HG03469 (cell line): ENCODE measurements around the gene R3HDM2.
"Not testable (repeated sequence)": the region's sequence is repeated elsewhere in the genome, so short reads cannot be mapped to it uniquely, and the experiment has no call there.

ENCODE experiments used
- ATAC-seq: cut with Tn5 transposase; IDR thresholded peaks from one replicate; pipeline ENCODE4 v1.9.1; 2021; ENCODE audit warnings: mild to moderate bottlenecking, moderate library complexity, moderate number of reproducible peaks; ENCODE audit not compliant: unreplicated experiment

Gene R3HDM2

DNA sequence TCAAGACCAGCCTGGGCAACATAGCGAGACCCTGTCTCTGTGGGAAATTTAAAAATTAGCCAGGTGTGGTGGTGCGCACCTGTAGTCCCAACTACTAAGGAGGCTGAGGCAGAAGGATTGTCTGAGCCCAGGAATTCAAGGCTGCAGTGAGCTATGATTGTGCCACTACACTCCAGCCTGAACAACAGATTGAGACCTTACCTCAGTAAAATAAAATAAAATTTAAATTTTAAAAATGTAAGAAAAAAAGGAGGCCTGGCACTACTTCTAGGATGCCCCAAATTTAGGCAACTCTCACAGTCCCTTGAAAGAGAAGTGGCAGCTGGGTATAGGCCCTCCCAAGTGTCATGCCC is 23.3 kb upstream of the R3HDM2 start:
- ATAC-seq: no peak

DNA sequence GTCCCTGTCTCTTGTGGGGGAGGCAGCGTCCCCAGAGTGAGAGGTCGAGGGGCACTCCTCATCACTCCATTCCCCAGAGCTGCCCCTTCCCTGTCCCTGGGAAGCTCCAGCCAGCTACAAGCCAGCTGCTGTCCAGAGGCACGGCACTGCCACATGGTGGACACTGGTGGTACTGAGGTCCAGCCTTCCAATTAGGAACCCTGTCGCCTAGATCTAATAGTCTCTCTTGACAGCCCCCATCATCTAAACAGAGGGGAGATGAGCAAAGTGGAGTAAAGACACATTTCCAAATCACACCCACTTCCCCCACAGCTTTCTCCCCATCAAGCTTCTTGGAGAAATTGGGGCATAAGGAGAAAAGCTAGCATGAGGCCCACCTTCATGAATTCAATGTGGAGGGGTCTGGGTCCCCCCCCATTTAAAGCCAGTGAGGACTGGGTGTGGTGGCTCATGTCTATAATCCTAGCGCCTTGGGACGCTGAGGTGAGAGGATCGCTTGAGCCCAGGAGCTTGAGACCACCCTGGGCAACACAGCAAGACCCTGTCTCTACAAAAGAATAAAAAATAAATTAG is 22.2 kb upstream of the R3HDM2 start:
- ATAC-seq: peak; percentile 59

DNA sequence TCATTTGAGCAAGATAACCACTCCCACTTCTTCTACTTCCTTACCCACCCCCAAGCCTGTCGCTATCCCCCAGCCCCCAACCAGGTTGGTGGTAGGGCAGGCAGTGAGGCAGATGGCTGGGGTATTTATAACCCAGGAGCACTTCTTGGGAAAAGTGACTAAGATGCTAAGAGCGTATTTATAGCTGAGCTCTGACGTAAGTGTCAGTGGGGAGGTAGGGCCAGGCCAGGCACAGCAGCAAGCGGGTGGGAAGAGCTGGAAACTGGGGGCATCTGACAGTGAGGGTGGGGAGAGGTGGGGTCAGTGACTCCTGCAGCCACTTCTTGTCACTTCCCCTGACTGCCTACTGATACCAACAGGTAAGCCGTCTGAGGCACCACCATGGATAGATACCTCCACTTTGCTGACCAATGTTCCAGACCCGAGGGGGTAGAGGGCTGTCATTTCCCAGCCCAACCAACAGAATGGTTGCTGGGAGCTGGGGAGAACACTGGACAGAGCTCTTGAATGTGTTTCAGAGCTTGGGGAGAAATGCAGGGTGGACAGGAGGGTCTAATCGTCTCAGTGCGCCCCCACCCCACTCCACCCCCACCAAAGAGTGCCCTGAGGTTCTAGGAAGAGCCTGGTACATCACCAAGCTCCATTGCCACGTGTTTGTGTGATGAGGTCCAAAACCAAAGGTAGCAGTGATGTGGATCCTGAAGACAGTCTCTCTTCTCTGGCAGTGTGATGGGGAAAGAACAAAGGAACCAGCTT is 21.5 kb upstream of the R3HDM2 start:
- no peak for ATAC-seq

DNA sequence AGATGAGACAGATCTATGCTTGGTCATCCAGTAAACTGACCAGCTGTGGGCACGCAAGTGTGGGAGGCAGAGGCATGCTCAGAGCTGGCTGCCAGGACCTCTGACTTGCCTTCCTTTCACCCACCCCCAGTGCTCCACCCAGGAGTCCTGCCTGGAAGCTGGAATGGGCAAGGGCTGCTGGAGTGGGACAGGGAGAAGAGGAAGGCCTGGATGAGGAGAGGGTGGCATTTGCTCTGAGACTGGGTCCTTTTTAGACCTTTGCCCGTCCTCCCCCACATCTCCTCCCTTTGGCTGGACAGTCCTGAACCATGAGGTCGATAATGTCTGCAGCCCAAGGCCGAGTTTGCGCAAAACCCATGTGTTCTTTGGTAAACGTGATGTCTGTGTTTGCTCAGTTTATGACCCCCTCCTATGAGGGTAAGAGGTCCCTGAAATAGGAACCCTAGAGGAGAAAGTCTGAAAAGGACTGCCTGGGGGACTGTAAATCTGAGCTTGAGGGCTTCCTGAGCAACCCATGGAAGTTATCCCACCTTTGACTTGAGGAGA is 20.5 kb upstream of the R3HDM2 start:
- ATAC-seq: no peak

DNA sequence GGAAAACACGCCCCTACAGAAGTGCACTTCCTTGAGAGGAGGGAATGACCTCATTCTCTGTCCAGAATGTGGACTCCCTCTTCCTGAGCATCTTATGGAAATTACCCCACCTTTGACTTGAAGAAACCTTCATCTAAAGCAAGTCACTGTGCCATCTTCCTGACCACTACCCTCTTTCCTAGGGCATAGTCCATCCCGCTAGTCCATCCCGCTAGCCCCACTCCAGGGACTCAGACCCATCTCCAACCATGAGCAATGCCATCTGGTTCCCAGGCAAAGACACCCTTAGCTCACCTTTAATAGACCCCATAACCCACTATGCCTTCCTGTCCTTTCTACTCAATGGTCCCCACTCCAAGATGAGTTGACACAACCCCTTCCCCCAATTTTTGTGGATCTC is 19.2 kb upstream of the R3HDM2 start:
- no peak for ATAC-seq

DNA sequence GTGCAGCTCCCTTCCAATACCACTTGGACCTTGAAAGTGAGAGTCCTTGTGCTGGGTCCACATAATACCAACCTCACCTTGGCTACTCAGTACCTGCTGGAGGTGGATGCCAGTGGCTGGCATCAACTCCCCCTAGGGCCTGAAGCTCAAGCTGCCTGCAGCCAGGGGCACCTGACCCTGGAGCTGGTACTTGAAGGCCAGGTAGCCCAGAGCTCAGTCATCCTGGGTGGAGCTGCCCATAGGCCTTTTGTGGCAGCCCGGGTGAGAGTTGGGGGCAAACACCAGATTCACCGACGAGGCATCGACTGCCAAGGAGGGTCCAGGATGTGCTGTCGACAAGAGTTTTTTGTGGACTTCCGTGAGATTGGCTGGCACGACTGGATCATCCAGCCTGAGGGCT is 18.5 kb upstream of the R3HDM2 start:
- ATAC-seq: no peak

DNA sequence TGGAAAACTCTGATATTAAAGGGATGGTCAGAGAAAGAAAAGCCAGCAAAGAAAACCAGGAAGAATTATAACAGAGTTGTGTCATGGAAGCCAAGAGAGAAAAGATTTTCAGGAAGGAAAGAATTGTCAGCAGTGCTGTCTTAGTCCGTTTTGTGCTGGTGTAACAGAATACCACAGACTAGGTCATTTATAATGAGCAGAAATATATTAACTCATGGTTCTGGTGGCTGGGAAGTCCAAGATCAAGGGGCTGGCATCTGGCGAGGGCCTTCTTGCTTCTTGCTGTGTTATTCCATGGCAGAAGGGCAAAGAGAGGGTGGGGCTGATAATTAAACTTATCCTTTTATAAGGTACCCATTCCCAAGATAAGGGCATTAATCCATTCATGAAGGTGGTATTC is 17.8 kb upstream of the R3HDM2 start:
- no peak for ATAC-seq

DNA sequence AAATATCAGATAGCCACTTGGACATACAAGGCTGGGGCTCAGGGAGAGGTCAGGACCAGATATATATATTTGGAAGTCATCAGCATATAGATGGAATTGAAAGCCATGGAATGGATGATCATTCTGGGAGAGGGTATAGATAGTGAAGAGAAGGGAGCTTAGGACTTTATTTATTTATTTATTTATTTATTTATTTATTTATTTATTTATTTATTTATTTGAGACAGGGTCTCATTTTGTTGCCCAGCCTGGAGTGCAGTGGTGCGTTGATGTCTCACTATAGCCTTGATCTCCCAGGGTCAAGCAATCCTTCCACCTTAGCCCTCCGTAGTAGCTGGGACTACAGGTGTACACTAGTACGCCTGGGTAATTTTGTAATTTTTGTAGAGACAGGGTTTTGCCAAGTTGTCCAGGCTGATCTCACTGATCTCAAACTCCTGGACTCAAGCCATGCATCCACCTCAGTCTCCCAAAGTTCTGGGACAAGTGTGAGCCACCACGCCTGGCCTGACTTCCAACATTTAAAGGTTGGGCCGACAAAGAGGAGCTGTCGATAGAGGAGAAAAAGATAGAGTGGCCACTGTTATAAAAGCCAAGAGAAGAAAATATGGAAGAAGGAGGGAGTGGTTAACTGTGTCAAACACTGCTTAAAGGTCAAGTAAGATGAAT is 15.6 kb upstream of the R3HDM2 start:
- no peak for ATAC-seq

DNA sequence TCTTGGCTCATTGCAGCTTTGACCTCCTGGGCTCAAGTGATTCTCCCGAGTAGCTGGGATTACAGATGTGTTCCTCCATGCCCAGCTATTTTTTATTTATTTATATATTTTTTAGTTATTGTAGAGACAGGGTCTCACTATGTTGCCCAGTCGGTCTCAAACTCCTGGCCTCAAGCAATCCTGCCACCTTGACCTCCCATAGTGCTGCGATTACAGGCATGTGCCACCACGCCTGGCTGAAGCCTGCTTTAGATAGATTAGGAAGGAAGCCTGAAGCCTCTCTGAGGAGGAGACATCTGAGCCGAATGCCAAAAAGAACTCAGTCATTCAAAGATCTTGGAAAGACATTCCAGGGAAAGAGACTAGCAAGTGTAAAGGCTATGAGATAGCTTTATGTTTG is 13.9 kb upstream of the R3HDM2 start:
- no peak for ATAC-seq

DNA sequence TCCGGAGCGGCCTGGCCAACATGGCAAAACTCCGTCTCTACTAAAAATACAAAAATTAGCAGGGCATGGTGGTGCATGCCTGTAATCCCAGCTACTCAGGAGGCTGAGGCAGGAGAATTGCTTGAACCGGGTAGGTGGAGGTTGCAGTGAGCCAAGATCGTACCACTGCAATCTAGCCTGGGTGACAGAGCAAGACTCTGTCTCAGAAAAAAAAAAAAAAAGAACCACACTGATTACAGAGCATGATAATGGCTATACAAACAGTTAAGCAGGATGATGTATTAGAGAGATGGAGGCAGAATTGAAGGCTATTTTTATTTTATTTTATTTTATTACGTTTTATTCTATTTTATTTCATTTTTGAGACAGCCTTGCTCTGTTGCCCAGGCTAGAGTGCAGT is 13.5 kb upstream of the R3HDM2 start:
- not testable (repeated sequence) for ATAC-seq

DNA sequence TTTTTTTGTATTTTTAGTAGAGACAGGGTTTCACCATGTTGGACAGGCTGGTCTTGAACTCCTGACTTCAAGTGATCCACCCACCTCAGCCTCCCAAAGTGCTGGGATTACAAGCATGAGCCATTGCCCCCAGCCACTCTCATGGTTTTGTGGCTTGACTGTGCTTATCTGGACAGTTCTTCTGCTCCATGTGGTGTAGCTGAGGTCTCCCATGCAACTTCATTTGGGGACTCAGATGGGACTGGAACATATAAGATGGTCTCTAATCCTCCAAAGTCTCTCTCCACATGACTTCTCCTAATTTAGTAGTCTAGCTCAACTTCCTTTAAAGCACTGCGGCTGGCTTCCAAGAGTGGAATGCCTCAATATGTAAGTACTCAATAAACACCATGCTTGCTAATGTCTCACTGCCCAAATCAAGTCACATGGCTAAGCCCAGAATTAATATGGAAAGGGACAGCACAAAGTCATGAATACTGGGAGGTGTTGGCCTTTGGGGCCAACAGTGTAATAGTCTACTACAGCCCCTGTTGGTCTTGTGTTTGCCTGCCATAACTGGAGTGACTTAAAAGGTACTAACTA is 11.1 kb upstream of the R3HDM2 start:
- no peak for ATAC-seq

DNA sequence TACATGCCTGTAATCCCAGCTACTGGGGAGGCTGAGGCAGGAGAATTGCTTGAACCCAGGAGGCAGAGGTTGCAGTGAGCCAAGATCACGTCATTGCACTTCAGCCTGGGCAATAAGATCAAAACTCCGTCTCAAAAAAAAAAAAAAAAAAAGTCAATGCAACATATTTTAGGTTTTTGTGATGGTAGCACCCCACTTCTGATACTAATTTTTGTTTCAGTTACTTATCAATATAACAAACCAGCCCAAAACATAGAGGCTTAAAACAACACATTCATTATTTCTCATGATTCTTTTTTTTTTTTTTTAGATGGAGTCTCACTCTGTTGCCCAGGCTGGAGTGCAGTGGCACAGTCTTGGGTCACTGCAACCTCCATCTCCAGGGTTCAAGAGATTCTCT is 10.6 kb upstream of the R3HDM2 start:
- not testable (repeated sequence) for ATAC-seq

DNA sequence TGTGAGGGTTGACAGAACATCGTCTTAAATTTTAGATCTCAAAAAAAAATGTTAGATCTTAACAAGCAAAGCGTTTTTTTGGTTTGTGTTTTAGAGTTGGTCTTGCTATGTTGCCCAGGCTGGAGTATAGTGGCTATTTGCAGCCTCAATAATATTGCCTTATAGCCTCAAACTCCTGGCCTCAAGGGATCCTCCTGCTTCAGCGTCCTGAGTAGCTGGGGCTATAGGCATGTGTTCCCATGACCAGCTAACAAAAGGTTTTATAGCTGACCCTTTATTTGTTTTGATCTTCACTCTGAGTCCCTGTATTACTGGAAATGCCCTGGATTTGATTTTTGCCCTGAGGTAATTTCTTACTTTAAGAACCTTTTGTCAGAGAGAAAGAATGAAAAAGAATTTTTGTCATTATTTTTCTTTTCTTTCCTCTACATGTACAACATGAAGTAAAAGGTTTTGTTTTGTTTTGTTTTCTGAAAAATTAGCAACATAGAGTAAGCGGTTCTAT is 9.0 kb upstream of the R3HDM2 start:
- ATAC-seq: no peak

DNA sequence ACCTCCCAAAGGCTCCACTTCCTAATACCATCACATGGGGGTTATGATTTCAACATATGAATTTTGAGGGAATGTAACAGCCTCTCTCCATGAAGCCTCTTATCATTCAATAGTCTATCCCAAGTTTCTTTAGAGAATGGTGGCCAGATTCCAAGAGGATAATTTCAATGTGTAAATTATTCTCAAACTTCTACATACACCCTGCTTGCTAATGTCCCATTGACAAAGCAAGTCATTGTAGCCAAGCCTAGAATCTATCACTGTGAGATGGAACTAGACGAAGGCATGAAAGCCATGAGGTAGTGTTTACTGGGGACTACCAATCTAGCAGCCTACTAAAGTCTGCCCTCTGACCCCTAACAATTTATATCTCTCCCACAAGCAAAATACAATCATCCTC is 7.6 kb upstream of the R3HDM2 start:
- ATAC-seq: no peak

DNA sequence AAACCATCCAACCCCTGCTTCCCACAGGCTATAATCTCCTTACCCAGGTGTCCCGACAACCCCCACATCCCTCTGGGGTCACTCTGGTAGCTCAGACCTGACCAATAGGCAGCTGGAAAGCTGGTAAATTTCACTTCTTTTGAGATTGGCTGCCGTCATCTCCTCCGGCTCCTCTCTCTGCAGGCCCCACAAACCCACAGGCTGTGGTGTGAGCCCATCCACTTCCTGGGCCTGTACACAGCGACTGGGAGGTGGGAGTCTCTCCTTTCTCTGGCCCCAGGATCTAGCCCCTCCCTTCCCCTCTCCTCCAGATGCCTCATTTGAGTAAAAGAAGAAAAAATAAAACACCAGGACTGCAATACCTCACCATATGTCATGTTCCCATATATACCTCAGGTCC is 4.5 kb upstream of the R3HDM2 start:
- ATAC-seq: no peak

DNA sequence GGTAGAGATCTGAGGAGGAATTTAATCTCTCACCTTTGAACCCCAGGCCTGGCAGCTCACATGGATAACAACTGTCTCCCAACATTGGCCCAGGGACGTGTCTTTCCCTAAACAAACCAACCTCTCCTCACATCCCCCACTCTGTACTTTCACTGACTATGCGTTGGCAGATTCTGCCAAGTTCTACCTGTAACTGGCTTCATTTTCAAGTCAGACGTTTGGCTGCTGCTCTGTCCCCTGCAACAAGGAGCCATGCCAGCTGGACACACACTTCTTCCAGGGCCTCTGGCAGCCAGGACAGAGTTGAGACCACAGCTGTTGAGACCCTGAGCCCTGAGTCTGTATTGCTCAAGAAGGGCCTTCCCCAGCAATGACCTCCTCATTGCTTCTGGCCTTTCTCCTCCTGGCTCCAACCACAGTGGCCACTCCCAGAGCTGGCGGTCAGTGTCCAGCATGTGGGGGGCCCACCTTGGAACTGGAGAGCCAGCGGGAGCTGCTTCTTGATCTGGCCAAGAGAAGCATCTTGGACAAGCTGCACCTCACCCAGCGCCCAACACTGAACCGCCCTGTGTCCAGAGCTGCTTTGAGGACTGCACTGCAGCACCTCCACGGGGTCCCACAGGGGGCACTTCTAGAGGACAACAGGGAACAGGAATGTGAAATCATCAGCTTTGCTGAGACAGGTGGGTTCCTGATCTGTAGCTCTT is 3.8 kb upstream of the R3HDM2 start, which contains the start of gene INHBC:
Gene INHBC (plus strand): TSS at position 268 of the 707 bp plus-strand sequence. CDS start 103 bp downstream, at position 371.
- no peak for ATAC-seq

DNA sequence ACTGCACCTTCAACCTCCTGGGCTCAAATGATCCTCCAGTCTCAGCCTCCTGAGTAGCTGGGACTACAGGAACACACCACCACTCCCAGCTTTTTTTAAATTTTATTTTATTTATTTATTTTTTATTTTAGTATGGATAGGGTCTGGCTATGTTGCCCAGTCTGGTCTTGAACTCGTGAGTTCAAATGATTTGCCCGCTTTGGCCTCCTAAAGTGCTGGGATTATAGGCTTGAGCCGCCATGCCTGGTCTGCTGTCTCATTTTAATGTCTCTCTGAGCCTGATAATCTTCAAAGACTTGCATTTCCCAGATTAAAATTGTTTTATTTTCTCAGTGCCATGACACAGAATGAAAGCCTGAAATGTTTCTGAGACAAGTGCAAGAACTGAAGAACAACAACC is 2.5 kb upstream of the R3HDM2 start:
- ATAC-seq: no peak

DNA sequence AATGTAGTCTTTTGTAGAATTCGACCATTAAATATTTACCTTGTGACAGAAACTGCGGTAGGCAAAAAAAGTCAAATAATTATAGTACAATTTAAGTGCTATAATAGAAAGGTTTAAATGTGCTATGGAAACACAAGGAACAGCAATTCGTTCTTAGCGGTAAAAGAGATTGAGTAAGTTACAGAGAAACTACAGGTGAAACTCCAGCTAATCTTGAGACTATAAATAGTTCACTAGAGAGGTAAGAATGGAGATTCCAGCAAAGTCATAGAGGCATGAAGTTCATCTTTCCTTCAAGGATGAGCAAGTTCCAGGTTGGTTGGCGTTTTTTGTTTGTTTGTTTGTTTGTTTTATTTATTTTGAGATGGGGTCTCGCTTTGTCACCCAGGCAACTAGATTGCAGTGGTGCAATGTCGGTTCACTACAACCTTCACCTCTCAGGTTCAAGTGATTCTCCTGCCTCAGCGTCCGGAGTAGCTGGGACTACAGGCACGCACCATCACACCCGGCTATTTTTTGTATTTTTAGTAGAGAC is 878 bp upstream of the R3HDM2 start:
- ATAC-seq: no peak

DNA sequence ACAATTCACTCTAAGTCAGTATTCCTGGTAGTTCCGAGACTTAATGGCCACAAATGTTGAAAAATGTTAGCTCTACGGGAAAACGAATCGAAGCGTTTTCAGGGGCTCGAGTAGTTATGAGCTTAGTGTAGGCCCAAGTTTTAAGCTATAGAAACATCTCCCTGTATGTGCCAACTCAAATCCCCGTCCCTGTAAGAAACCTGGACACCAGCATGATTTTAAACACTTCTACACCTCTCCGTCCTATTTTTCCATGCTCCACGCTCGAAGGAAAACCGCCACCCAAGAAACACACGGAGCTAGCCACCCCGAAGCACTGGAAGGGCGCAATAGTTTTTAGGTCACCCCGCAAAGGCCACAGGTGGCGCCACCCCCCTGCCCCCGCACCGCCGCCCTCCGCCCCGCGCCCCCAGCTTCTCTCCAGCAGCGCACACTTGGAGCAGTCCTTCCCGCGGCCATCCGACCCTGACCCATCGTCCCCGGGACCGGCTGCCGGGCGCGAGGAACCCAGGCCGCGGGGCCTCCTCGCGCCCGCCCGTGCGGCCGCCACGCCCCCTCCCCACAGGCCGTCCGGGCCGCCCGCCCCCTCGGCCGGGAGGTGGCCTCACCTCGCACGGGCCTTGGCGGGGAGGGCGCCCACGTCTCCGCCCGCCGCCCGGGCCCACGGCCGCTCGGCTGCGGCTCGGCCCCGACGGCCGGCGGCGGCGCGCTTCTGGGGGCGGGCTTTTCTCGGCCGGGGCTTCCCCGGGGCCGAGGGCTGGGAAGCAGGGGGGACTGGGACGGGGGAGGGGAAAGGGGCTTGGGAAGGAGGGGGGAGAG is 522 bp downstream of the R3HDM2 start:
- peak; percentile 22 for ATAC-seq
